Measurements from ENCODE around the gene BCS1L. TPM values are rescaled to one million over a fixed set of nuclear protein-coding genes. Genes with fewer than 3 reads are reported as not detected.

The BCS1L gene
- total and polyA plus RNA-seq, 2 of the 13 experiments (the other 11 are each of a cell fraction or from before 2014, with no cell fraction given), result 48.9 to 76.0 TPM

DNA sequence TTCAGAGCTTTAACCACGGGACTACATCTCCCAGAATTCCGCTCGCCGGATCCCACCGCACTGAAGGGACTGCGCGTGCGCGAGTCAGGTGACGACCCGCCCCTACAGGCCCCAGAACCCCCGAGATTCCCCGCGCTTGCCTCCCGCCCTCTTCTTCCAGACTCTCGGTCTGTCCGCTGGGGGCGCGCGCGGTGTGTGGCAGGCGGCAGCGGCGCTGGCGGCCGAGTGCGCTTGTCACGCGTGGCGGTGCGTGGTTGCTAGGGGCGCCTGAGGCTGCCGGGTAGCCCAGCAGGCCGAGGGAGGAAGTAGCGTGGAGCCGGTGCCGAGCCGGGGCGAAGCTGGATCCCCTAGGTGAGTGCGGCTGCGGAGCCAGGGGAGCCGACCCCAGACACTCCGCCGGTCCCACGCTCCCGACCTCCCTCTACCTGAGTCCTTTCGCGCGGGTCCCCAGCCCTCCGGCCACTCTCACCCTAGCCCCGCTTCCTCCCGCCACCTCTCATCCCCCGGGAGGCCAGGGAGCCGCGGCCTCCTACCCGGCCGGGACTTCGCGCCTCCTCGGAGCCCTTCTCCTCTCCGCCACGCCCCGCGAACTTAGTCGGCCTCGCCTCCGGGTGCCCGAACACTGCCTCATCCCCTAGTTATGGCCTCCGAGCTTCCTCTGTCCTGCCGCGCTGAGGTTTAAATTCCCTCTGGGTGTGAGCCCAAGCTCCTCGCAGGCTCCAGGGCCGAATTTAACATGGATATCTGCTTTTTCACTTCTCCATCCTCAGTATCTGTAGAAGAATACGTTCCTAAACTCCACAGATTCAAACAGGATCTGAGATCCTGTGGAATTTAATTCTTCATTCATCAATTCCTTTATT, 51.4 kb downstream of the BCS1L start, which contains the start of gene TTLL4 (continued):
- peak; percentile 96; the same call in 1 of the 2 replicates for TF ChIP-seq MEIS1 (CRISPR knock-in tag; IDR thresholded peaks at IDR 0.05; ENCODE audit: borderline replicate concordance)
- peak; percentile 79; the same call in 1 of the 2 replicates for TF ChIP-seq SNAPC2 (CRISPR knock-in tag; IDR thresholded peaks at IDR 0.05)
- no peak for TF ChIP-seq KDM6A (CRISPR knock-in tag; IDR thresholded peaks at IDR 0.05; ENCODE audit: low read depth)
- no peak for TF ChIP-seq MATR3 (CRISPR knock-in tag; IDR thresholded peaks at IDR 0.05)
- TF ChIP-seq FOXC1 (CRISPR knock-in tag; IDR thresholded peaks at IDR 0.05; ENCODE audit: borderline replicate concordance), result peak; percentile 97
- TF ChIP-seq ZNF567 (CRISPR knock-in tag; IDR thresholded peaks at IDR 0.05; ENCODE audit: borderline replicate concordance), result peak; percentile 99
- no peak for TF ChIP-seq NCOR1 (IDR thresholded peaks at IDR 0.05; ENCODE audit: borderline replicate concordance, low read length)
- TF ChIP-seq ISX (CRISPR knock-in tag; conservative IDR thresholded peaks at IDR 0.05), result no peak
- TF ChIP-seq JARID2 (CRISPR knock-in tag; IDR thresholded peaks at IDR 0.05; ENCODE audit: insufficient replicate concordance), result peak; percentile 65
- no peak for TF ChIP-seq ZNF326 (CRISPR knock-in tag; IDR thresholded peaks at IDR 0.05; ENCODE audit: borderline replicate concordance)
- TF ChIP-seq, protein P1, sequence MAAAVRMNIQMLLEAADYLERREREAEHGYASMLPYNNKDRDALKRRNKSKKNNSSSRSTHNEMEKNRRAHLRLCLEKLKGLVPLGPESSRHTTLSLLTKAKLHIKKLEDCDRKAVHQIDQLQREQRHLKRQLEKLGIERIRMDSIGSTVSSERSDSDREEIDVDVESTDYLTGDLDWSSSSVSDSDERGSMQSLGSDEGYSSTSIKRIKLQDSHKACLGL (CRISPR knock-in tag; IDR thresholded peaks at IDR 0.05), result peak; percentile 98
- TF ChIP-seq, protein P2, sequence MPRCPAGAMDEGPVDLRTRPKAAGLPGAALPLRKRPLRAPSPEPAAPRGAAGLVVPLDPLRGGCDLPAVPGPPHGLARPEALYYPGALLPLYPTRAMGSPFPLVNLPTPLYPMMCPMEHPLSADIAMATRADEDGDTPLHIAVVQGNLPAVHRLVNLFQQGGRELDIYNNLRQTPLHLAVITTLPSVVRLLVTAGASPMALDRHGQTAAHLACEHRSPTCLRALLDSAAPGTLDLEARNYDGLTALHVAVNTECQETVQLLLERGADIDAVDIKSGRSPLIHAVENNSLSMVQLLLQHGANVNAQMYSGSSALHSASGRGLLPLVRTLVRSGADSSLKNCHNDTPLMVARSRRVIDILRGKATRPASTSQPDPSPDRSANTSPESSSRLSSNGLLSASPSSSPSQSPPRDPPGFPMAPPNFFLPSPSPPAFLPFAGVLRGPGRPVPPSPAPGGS (CRISPR knock-in tag; IDR thresholded peaks at IDR 0.05), result peak; percentile 92
- no peak for TF ChIP-seq ZNF496 (CRISPR knock-in tag; IDR thresholded peaks at IDR 0.05; ENCODE audit: insufficient replicate concordance)
- TF ChIP-seq, protein P3, sequence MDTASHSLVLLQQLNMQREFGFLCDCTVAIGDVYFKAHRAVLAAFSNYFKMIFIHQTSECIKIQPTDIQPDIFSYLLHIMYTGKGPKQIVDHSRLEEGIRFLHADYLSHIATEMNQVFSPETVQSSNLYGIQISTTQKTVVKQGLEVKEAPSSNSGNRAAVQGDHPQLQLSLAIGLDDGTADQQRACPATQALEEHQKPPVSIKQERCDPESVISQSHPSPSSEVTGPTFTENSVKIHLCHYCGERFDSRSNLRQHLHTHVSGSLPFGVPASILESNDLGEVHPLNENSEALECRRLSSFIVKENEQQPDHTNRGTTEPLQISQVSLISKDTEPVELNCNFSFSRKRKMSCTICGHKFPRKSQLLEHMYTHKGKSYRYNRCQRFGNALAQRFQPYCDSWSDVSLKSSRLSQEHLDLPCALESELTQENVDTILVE (CRISPR knock-in tag; IDR thresholded peaks at IDR 0.05), result no peak
- TF ChIP-seq, protein P4, sequence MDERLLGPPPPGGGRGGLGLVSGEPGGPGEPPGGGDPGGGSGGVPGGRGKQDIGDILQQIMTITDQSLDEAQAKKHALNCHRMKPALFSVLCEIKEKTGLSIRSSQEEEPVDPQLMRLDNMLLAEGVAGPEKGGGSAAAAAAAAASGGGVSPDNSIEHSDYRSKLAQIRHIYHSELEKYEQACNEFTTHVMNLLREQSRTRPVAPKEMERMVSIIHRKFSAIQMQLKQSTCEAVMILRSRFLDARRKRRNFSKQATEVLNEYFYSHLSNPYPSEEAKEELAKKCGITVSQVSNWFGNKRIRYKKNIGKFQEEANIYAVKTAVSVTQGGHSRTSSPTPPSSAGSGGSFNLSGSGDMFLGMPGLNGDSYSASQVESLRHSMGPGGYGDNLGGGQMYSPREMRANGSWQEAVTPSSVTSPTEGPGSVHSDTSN (CRISPR knock-in tag; IDR thresholded peaks at IDR 0.05), result no peak
- no peak for TF ChIP-seq CHD4 (IDR thresholded peaks at IDR 0.05; ENCODE audit: borderline replicate concordance, low read length)
- TF ChIP-seq, protein P5, sequence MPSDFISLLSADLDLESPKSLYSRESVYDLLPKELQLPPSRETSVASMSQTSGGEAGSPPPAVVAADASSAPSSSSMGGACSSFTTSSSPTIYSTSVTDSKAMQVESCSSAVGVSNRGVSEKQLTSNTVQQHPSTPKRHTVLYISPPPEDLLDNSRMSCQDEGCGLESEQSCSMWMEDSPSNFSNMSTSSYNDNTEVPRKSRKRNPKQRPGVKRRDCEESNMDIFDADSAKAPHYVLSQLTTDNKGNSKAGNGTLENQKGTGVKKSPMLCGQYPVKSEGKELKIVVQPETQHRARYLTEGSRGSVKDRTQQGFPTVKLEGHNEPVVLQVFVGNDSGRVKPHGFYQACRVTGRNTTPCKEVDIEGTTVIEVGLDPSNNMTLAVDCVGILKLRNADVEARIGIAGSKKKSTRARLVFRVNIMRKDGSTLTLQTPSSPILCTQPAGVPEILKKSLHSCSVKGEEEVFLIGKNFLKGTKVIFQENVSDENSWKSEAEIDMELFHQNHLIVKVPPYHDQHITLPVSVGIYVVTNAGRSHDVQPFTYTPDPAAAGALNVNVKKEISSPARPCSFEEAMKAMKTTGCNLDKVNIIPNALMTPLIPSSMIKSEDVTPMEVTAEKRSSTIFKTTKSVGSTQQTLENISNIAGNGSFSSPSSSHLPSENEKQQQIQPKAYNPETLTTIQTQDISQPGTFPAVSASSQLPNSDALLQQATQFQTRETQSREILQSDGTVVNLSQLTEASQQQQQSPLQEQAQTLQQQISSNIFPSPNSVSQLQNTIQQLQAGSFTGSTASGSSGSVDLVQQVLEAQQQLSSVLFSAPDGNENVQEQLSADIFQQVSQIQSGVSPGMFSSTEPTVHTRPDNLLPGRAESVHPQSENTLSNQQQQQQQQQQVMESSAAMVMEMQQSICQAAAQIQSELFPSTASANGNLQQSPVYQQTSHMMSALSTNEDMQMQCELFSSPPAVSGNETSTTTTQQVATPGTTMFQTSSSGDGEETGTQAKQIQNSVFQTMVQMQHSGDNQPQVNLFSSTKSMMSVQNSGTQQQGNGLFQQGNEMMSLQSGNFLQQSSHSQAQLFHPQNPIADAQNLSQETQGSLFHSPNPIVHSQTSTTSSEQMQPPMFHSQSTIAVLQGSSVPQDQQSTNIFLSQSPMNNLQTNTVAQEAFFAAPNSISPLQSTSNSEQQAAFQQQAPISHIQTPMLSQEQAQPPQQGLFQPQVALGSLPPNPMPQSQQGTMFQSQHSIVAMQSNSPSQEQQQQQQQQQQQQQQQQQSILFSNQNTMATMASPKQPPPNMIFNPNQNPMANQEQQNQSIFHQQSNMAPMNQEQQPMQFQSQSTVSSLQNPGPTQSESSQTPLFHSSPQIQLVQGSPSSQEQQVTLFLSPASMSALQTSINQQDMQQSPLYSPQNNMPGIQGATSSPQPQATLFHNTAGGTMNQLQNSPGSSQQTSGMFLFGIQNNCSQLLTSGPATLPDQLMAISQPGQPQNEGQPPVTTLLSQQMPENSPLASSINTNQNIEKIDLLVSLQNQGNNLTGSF (CRISPR knock-in tag; IDR thresholded peaks at IDR 0.05), result 0 out of 2 replicates have a peak, but pooled peaks have one; percentile 23

Data from HepG2 (cell line).